Activated effector memory CD4-positive, alpha-beta T cell treated with anti-CD3 and anti-CD28 coated beads, Interleukin-2, amount 50 U/mL, for 16 hours (primary cell): Measurements from ENCODE around the gene TAS2R20.
"Not testable (repeated sequence)": the region's sequence is repeated elsewhere in the genome, so short reads cannot be mapped to it uniquely, and the experiment has no call there.

Experiments
- DNase-seq: peaks from one replicate; pipeline ENCODE4 v3.0.0-alpha.2; 2020

TAS2R20 gene, protein sequence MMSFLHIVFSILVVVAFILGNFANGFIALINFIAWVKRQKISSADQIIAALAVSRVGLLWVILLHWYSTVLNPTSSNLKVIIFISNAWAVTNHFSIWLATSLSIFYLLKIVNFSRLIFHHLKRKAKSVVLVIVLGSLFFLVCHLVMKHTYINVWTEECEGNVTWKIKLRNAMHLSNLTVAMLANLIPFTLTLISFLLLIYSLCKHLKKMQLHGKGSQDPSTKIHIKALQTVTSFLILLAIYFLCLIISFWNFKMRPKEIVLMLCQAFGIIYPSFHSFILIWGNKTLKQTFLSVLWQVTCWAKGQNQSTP

DNA sequence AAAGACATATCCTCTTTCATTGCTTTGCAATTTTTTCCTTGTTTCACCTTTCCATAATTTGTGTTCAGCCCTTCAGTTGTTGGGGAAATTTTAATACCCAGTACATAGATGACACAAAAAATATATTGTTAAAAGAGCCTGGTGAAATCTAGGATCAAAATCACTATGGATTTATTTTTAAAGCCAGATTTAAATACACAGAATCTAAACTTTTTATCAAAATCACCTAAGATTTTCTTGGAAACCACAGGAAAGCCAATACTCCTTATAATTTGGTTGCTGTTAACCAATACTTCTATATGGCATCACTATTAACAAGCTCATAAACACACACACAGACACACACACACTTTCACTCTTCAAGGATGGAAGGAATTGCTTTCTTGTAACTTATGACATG, at the start of gene TAS2R20:
TSS of gene TAS2R20 (minus strand) at position 101 of the 400 bp plus-strand sequence. CDS start 429 bp downstream, outside the sequence.
- DNase-seq = no peak

DNA sequence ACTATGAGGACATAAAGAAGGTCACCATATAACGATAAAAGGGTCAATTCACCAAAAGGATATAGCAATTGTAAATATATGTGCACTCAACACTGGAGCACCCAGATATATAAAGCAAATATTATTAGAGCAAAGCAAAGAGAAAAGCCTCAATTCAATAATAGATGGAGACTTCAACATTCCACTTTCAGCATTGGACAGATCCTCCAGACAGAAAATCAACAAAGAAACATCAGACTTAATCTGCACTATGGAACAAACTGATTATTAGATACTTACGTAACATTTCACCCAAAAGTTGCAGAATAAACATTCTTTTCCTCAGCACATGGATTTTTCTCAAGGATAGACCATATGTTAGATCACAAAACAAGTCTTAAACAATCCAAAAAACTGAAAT, 43.3 kb upstream of the TAS2R20 start:
- not testable (repeated sequence) for DNase-seq

DNA sequence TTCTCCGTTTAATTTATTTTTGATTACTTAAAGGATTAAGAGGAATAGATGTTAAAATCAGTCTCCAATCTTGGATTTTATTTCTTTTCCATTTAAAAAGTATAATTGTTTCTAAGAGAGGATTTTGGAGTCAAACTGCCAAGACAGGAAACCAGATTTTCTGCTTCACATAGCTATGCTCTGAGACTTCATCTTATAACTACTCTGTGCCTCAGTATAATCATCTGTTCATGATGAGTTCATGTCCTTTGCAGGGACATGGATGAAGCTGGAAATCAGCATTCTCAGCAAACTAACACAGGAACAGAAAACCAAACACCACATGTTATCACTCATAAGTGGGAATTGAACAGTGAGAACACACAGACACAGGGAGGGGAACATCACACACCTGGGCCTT, 42.1 kb upstream of the TAS2R20 start:
- no peak for DNase-seq

- no peak for DNase-seq
Measured at GRCh38 chr12:11039171-11039570, 41.1 kb upstream of the TAS2R20 start.

- DNase-seq = not testable (repeated sequence)
Measured at GRCh38 chr12:11033959-11034358, 35.9 kb upstream of the TAS2R20 start.

- DNase-seq = no peak
Measured at GRCh38 chr12:11031307-11031706, 33.2 kb upstream of the TAS2R20 start, which contains the start of gene TAS2R31. Gene TAS2R31 (minus strand): TSS chr12:11031407. CDS start chr12:11031335, 72 bp downstream.

GRCh38 chr12:11026118-11026517, 28.0 kb upstream of the TAS2R20 start:
- no peak for DNase-seq

DNA sequence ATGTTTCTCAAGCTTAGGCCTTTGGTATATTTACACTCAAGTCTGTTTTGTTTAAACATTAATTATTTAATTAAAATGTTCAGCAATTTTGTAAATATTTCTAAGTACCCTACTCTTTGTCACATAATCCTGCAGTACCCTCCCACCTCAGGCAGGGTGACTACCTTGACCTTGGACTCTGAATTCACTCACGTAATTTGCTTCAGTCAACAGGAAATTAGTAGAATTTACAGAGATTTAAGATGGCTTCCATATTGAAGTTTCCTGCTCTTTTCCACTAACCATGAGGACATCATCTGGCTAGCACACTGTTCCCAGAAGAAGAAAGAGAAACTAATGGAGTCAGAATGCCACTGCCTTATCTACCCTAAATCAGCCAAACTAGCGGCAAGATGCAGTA, 25.3 kb upstream of the TAS2R20 start:
- no peak for DNase-seq

GRCh38 chr12:11022520-11022919, 24.4 kb upstream of the TAS2R20 start, which contains the start of gene TAS2R19:
Gene TAS2R19 (minus strand): TSS chr12:11022620. CDS start chr12:11022571, 49 bp downstream.
- DNase-seq = no peak

GRCh38 chr12:11016937-11017336, 18.8 kb upstream of the TAS2R20 start:
- no peak for DNase-seq

DNA sequence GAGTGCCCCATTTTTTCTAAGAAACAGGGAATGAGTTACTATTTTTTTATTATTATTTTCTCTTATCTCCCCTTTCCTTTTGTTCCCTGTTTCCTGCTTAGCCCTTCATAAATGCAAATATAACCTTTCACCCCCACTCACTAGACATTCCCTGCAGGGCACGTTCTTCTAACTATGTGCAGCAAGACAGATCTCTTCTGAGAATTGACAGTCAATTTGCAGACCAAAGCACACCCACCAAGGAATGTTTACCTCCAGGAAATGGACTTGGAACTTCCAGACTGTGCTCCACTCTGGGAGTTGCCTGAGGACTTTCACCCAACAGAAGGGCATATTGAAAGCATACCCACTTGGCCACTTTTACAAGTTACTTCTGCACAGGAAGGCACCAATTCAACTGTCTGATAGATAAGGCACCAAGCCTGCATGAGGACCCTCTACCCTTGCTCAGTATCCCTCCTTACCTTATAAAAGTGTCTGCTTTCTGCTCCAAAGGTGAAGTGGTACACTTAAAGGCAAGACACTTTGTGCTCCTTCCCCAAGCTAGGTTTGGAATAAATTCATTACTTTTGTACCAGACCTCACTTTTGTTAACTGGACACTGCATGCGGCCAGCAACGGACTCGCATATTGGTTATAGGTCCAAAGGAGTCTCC, 17.8 kb upstream of the TAS2R20 start:
- no peak for DNase-seq

DNA sequence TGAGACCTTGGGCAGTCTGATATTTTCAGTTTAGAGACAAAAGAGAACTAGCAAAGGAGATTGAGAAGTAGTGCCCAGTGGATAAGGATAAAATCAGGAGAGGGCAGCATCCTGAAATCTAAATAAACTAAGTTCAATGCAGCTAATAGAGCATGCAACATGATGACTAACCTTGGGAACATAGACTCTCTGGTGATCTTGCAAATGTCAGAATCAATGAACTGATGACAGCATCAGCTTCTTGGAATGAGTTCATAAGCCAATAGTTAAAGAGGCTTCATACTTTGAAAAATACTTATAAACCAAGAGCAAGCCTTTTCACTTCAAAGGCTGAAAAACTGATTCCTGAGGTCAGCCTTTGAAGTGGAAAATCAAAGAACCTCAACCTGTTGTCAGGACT, 16.1 kb upstream of the TAS2R20 start:
- no peak for DNase-seq

- DNase-seq = no peak
Measured at GRCh38 chr12:11007608-11008007, 9.5 kb upstream of the TAS2R20 start.

DNA sequence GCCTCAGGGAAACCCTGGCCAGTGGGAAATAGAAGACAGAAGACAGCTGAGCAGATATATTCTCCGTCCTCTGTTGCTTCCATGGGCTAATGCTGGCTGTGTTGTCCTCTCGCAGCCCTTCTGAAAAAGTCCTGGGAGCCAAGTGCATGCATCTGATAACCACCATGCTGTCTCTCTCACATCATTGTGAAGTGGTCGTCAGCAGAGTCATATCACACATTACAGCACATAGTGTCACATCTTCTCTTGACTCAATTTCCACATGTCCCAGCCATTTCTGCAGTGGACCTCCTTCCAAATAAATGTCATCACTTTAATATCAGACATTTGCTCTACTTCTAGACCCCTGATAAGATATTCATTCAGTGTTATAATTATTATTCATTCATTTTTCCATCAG, 3.8 kb downstream of the TAS2R20 start:
- DNase-seq = no peak

DNA sequence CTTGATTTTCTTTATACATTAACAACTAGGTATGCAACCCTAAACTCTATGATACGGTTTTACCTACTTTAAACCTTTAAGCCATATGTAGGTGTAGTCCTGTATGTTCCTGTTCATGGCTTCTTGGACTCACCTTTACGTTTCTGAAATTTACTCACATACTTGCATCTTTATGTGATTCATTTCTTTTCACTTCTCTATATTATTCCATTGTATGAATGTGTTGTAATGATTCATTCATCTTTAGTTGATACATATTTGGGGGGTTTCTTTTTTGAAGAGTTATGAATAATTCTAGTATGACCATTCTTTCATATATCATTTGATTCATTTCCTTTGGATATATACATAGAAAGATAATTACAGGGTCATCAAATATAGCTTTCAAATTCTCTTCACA, 9.0 kb downstream of the TAS2R20 start:
- no peak for DNase-seq

DNA sequence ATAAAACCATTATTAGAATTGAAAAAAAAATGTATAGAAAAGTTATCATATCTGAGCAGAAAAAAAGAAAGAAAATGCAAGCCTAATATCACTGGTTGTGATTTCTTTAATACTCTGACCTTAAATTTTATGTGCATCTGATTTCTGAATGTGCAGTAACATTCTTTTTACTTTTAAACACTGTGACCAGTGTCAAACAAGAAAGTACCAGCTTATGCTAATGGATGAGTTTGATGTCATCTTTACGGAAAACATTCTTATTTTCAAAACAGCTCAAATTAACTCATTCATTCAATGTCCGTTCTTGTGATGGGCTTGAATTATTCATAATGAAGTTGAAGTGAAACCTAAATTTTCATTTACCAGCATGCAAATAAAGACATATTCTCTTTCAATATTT, 11.3 kb downstream of the TAS2R20 start, which contains the start of gene TAS2R50:
TSS of gene TAS2R50 (minus strand) at position 101 of the 400 bp plus-strand sequence. CDS start at position 49, 52 bp downstream.
- DNase-seq = no peak

- no peak for DNase-seq
Measured at GRCh38 chr12:10982244-10982643, 15.9 kb downstream of the TAS2R20 start.

- DNase-seq = no peak
Measured at GRCh38 chr12:10974965-10975364, 23.1 kb downstream of the TAS2R20 start.

- no peak for DNase-seq
Measured at GRCh38 chr12:10968765-10969456, 29.2 kb downstream of the TAS2R20 start.

DNA sequence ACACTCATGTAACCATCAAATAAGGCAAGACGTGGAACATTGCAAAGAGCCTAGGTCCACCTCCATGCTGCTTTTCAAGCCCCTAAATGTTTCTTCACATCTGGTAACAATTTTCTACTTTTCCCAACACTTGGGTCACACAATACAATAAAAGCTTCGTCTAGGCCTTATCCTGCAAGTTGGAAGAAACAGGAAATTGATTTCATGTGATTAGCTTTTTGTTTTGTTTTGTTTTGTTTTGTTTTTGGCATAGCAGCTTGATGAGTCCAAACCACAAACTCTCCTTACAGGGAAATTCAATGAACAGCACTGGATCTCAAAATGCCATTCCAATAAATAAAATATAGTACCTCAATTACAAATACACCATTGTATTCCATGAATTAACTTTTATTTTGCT, 30.7 kb downstream of the TAS2R20 start:
- DNase-seq = no peak

DNA sequence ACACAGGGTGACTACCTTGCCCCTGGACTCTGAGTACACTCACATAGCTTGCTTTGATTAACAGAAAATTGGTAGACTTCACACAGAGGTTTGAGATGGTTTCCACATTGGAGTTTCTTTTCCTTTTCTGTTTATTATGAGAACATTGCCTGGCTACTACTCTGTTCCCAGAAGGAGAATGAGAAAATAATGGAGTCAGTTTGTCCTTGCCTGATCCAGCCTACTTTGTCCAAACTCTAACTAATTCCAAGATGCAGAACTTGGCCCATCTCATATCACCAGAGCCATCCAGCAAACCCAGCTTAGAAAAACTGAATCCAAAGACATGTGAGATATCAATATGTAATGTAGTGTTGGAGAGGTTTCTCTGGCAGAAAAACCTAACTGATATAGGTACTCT, 31.8 kb downstream of the TAS2R20 start:
- no peak for DNase-seq

DNA sequence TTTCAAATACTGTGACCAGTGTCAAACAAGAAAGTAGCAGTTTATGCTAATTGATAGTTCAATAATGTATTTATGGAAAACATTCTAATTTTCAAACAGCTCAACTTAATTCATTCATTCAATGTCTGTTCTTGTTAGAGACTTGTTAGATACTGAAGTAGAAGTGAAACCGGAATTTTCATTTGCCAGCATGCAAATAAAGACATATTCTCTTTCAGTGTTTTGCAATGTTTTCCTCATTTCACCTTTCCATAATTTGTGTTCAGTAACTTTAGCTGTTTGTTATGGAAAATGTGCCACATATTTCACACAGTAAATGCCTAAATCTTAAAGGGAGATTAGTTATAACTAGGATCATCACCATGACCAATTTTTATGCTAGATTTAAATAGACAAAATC, 32.6 kb downstream of the TAS2R20 start:
- no peak for DNase-seq

GRCh38 chr12:10960211-10960610, 37.9 kb downstream of the TAS2R20 start:
- no peak for DNase-seq

GRCh38 chr12:10959804-10960203, 38.3 kb downstream of the TAS2R20 start:
- DNase-seq = no peak
